Dendritic cell treated with granulocyte-macrophage colony-stimulating factor and Interleukin-4, amounts not matched to agents 40 ng/mL and 50 ng/mL, for 4 days (primary cell): ENCODE measurements around the gene RUVBL2.

Experiments
- H3K27ac Mint-ChIP-seq: one replicate; pipeline ENCODE4 v1.8.0; 2022; ENCODE audit warnings: mild to moderate bottlenecking, mixed read lengths
- H3K27me3 Mint-ChIP-seq: one replicate; pipeline ENCODE4 v1.8.0; 2022; ENCODE audit warnings: mild to moderate bottlenecking, mixed read lengths
- H3K36me3 Mint-ChIP-seq: one replicate; pipeline ENCODE4 v1.8.0; 2022; ENCODE audit warnings: low read depth, mixed read lengths
- H3K4me1 Mint-ChIP-seq: one replicate; pipeline ENCODE4 v1.8.0; 2022; ENCODE audit warnings: low read depth, mixed read lengths
- H3K4me3 Mint-ChIP-seq: one replicate; pipeline ENCODE4 v1.8.0; 2022; ENCODE audit warnings: mild to moderate bottlenecking, moderate library complexity, mixed read lengths
- H3K9me3 Mint-ChIP-seq: one replicate; pipeline ENCODE4 v1.8.0; 2022; ENCODE audit warnings: mixed read lengths
- intact Hi-C: fragments of 100-400 bp; cut with micrococcal nuclease; formaldehyde crosslinking; loops from one replicate; pipeline ENCODE4 v1.15.0; 2022

The RUVBL2 gene

GRCh38 chr19:48967346-48968178 lies 26.1 kb upstream of the RUVBL2 start:
- Mint-ChIP-seq H3K27ac (peak overlapping the region; percentile 98), H3K4me1 (peaks cover 62% of the 10 kb centered on the region), H3K27me3 (no peaks in the 10 kb centered on the region), H3K4me3 (peak overlapping the region; percentile 100), H3K36me3 (peaks cover 90% of the 10 kb centered on the region), H3K9me3 (no peaks in the 10 kb centered on the region)
- intact Hi-C loops: loop anchor here (1.0 to 5.0 kb wide), 3 partner anchors 67 to 320 kb away; partner anchors contain the start of genes CA11, NUCB1 and PPP1R15A

- intact Hi-C loops: loop anchor here (5.0 kb wide), 1 partner anchor 321 kb away; the partner anchor contains the start of gene CA11
- Mint-ChIP-seq H3K36me3 (peaks cover 90% of the 10 kb centered on the region), H3K27me3 (no peaks in the 10 kb centered on the region), H3K27ac (peak overlapping the region; percentile 98), H3K4me3 (peak overlapping the region; percentile 100), H3K4me1 (peaks cover 56% of the 10 kb centered on the region), H3K9me3 (no peaks in the 10 kb centered on the region)
These were observed 25.5 kb upstream of the RUVBL2 start for GRCh38 chr19:48968179-48968661.

GRCh38 chr19:48968813-48969218 lies 24.9 kb upstream of the RUVBL2 start:
- Mint-ChIP-seq H3K36me3 (peaks cover 90% of the 10 kb centered on the region), H3K27me3 (no peaks in the 10 kb centered on the region), H3K4me1 (peaks cover 50% of the 10 kb centered on the region), H3K9me3 (no peaks in the 10 kb centered on the region), H3K4me3 (no peak overlapping the region), H3K27ac (peak overlapping the region; percentile 98)
- intact Hi-C loops: loop anchor here (5.0 kb wide), 1 partner anchor 322 kb away; the partner anchor contains the start of gene CA11

GRCh38 chr19:48969276-48970138 lies 24.2 kb upstream of the RUVBL2 start:
- peaks cover 43% of the 10 kb centered on the region for H3K4me1 Mint-ChIP-seq
- H3K27me3 Mint-ChIP-seq: no peaks in the 10 kb centered on the region
- no peak overlapping the region for H3K4me3 Mint-ChIP-seq
- intact Hi-C loops: loop anchor here (2.0 to 5.0 kb wide), 2 partner anchors 175 to 322 kb away; partner anchors contain the start of gene CA11
- H3K9me3 Mint-ChIP-seq: no peaks in the 10 kb centered on the region
- peaks cover 90% of the 10 kb centered on the region for H3K36me3 Mint-ChIP-seq
- peak overlapping the region; percentile 98 for H3K27ac Mint-ChIP-seq

- no peaks in the 10 kb centered on the region for H3K9me3 Mint-ChIP-seq
- no peak overlapping the region for H3K27ac Mint-ChIP-seq
- H3K27me3 Mint-ChIP-seq: no peaks in the 10 kb centered on the region
- H3K4me1 Mint-ChIP-seq: peaks cover 40% of the 10 kb centered on the region
- peaks cover 88% of the 10 kb centered on the region for H3K36me3 Mint-ChIP-seq
- intact Hi-C loops: loop anchor here (2.0 kb wide), 1 partner anchor 175 kb away; no protein-coding TSS in a partner anchor
- peak overlapping the region; percentile 20 for H3K4me3 Mint-ChIP-seq
These were observed 23.4 kb upstream of the RUVBL2 start for GRCh38 chr19:48970139-48970766.

- peaks cover 40% of the 10 kb centered on the region for H3K4me1 Mint-ChIP-seq
- no peaks in the 10 kb centered on the region for H3K9me3 Mint-ChIP-seq
- intact Hi-C loops: loop anchor here (1.0 to 2.0 kb wide), 2 partner anchors 176 to 183 kb away; no protein-coding TSS in a partner anchor
- H3K27ac Mint-ChIP-seq: peak overlapping the region; percentile 60
- no peaks in the 10 kb centered on the region for H3K27me3 Mint-ChIP-seq
- H3K36me3 Mint-ChIP-seq: peaks cover 86% of the 10 kb centered on the region
- peak overlapping the region; percentile 20 for H3K4me3 Mint-ChIP-seq
These were observed 22.7 kb upstream of the RUVBL2 start for GRCh38 chr19:48970923-48971395.

GRCh38 chr19:48975947-48976847 lies 17.5 kb upstream of the RUVBL2 start:
- Mint-ChIP-seq H3K36me3 (peaks cover 85% of the 10 kb centered on the region), H3K4me1 (peaks cover 5% of the 10 kb centered on the region), H3K9me3 (peaks cover 8% of the 10 kb centered on the region), H3K4me3 (no peak overlapping the region), H3K27ac (no peak overlapping the region), H3K27me3 (no peaks in the 10 kb centered on the region)
- intact Hi-C loops: no loop called here

GRCh38 chr19:48977061-48977460 lies 16.6 kb upstream of the RUVBL2 start:
- Mint-ChIP-seq H3K36me3 (peaks cover 88% of the 10 kb centered on the region), H3K9me3 (peaks cover 8% of the 10 kb centered on the region), H3K27me3 (no peaks in the 10 kb centered on the region), H3K4me3 (no peak overlapping the region), H3K27ac (no peak overlapping the region), H3K4me1 (peaks cover 5% of the 10 kb centered on the region)
- intact Hi-C loops: no loop called here

- Mint-ChIP-seq H3K36me3 (peaks cover 89% of the 10 kb centered on the region), H3K4me3 (no peak overlapping the region), H3K27ac (no peak overlapping the region), H3K9me3 (no peaks in the 10 kb centered on the region), H3K4me1 (peaks cover 1% of the 10 kb centered on the region), H3K27me3 (no peaks in the 10 kb centered on the region)
- intact Hi-C loops: no loop called here
These were observed 11.4 kb upstream of the RUVBL2 start for GRCh38 chr19:48982280-48982679.

GRCh38 chr19:48985711-48986110 lies 8.0 kb upstream of the RUVBL2 start:
- Mint-ChIP-seq H3K4me3 (no peak overlapping the region), H3K36me3 (peaks cover 91% of the 10 kb centered on the region)
- intact Hi-C loops: no loop called here

GRCh38 chr19:48986211-48986610 lies 7.5 kb upstream of the RUVBL2 start:
- intact Hi-C loops: no loop called here
- H3K36me3 Mint-ChIP-seq: peaks cover 91% of the 10 kb centered on the region
- no peaks in the 10 kb centered on the region for H3K27me3 Mint-ChIP-seq
- no peak overlapping the region for H3K4me3 Mint-ChIP-seq
- H3K9me3 Mint-ChIP-seq: no peaks in the 10 kb centered on the region
- no peak overlapping the region for H3K27ac Mint-ChIP-seq
- H3K4me1 Mint-ChIP-seq: peaks cover 17% of the 10 kb centered on the region

More at GRCh38 chr19:48985711-48986110, 8.0 kb upstream of the RUVBL2 start:
- Mint-ChIP-seq H3K9me3 (no peaks in the 10 kb centered on the region), H3K27ac (no peak overlapping the region), H3K27me3 (no peaks in the 10 kb centered on the region), H3K4me1 (peaks cover 12% of the 10 kb centered on the region)

- no peaks in the 10 kb centered on the region for H3K27me3 Mint-ChIP-seq
- H3K9me3 Mint-ChIP-seq: no peaks in the 10 kb centered on the region
- H3K4me1 Mint-ChIP-seq: peaks cover 28% of the 10 kb centered on the region
- H3K4me3 Mint-ChIP-seq: no peak overlapping the region
- peaks cover 89% of the 10 kb centered on the region for H3K36me3 Mint-ChIP-seq
- H3K27ac Mint-ChIP-seq: no peak overlapping the region
- intact Hi-C loops: no loop called here
These were observed 6.4 kb upstream of the RUVBL2 start for GRCh38 chr19:48987323-48987722.
